Naive B cell (primary cell): ENCODE measurements around the gene KRTAP7-1. TPM values are rescaled to one million over a fixed set of nuclear protein-coding genes. Genes with fewer than 3 reads are reported as not detected.

Experiments used
- polyA plus RNA-seq, 6 donors: library from polyadenylated mRNA; unstranded; fragments of 300-500 nt; fragmentation: Illumina TruSeq; gene quantifications; one replicate each; pipeline ENCODE4 v1.2.3, GENCODE V29; 2021; ENCODE audit warnings: low read depth in 6 of 6

Gene KRTAP7-1
- polyA plus RNA-seq, 6 donors from 2014 or later = not detected

Other genes starting within 250 kb of the KRTAP7-1 start
- gene KRTAP22-2, start 239.4 kb downstream of the KRTAP7-1 start, polyA plus RNA-seq = not detected
- not detected for gene KRTAP6-3, start 237.3 kb downstream of the KRTAP7-1 start, polyA plus RNA-seq
- not detected for gene KRTAP6-2, start 230.9 kb downstream of the KRTAP7-1 start, polyA plus RNA-seq
- not detected for gene KRTAP22-1, start 228.7 kb downstream of the KRTAP7-1 start, polyA plus RNA-seq
- gene KRTAP6-1, start 215.8 kb downstream of the KRTAP7-1 start, polyA plus RNA-seq = not detected
- gene KRTAP20-1, start 213.3 kb downstream of the KRTAP7-1 start, polyA plus RNA-seq = not detected
- gene KRTAP20-4, start 209.1 kb downstream of the KRTAP7-1 start, polyA plus RNA-seq = not detected
- gene KRTAP20-2, start 194.6 kb downstream of the KRTAP7-1 start, polyA plus RNA-seq = not detected
- gene KRTAP20-3, start 186.9 kb downstream of the KRTAP7-1 start, polyA plus RNA-seq = not detected
- gene KRTAP21-3, start 111.0 kb downstream of the KRTAP7-1 start, polyA plus RNA-seq = not detected
- not detected for gene KRTAP21-2, start 82.5 kb downstream of the KRTAP7-1 start, polyA plus RNA-seq
- gene KRTAP21-1, start 74.3 kb downstream of the KRTAP7-1 start, polyA plus RNA-seq = not detected
- gene KRTAP8-1, start 16.5 kb downstream of the KRTAP7-1 start, polyA plus RNA-seq = not detected
- not detected for gene KRTAP11-1, start 51.8 kb upstream of the KRTAP7-1 start, polyA plus RNA-seq
- gene KRTAP19-8, start 208.7 kb upstream of the KRTAP7-1 start, polyA plus RNA-seq = not detected